Nephron progenitor cell (in vitro differentiated cells): ENCODE measurements around the gene PHKB.
"Not testable (repeated sequence)": the region's sequence is repeated elsewhere in the genome, so short reads cannot be mapped to it uniquely, and the experiment has no call there.

Source experiments
- DNase-seq: peaks from one replicate; pipeline ENCODE4 v3.0.0; 2021
- H3K27ac Mint-ChIP-seq: 2 replicates; pipeline ENCODE4 v1.8.0; 2021; ENCODE audit warnings: mild to moderate bottlenecking, moderate library complexity, mixed read lengths
- H3K27me3 Mint-ChIP-seq: 2 replicates; pipeline ENCODE4 v1.8.0; 2021; ENCODE audit warnings: mild to moderate bottlenecking, low read depth, mixed read lengths; ENCODE audit not compliant: poor library complexity
- H3K36me3 Mint-ChIP-seq: 2 replicates; pipeline ENCODE4 v1.8.0; 2021; ENCODE audit warnings: low read depth, mixed read lengths
- H3K4me1 Mint-ChIP-seq: 2 replicates; pipeline ENCODE4 v1.8.0; 2021; ENCODE audit warnings: mixed read lengths
- H3K4me3 Mint-ChIP-seq: 2 replicates; pipeline ENCODE4 v1.8.0; 2021; ENCODE audit warnings: mild to moderate bottlenecking, moderate library complexity, mixed read lengths
- H3K9me3 Mint-ChIP-seq: 2 replicates; pipeline ENCODE4 v1.8.0; 2021; ENCODE audit warnings: mild to moderate bottlenecking, moderate library complexity, mixed read lengths
- TF ChIP-seq, protein P1 (sequence below): fragments of 200-600 bp; sonication (generic); IDR thresholded peaks from 2 replicates; pipeline ENCODE4 v1.5.0; 2021; ENCODE audit warnings: antibody characterized with exemption

Gene PHKB

DNA sequence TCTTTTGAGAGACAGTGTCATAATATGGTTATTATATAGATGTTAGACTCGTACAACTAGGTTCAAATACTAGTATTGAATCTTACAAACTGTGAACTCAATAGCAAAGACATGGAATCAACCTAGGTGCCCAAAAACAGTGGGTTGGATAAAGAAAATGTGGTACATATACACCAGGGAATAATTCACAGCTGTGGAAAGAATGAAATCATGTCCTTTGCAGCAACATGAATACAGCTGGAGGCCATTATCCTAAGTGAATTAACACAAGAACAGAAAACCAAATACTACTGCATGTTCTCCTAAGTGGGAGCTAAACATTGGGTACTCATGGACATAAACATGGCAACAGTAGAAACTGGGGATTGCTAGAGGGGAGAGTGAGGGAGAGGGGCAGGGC is 8.1 kb downstream of the PHKB start:
- Mint-ChIP-seq H3K9me3 (no peaks in the 10 kb centered on the region), H3K4me3 (no peak overlapping the region), H3K27me3 (no peaks in the 10 kb centered on the region), H3K36me3 (peaks cover 9% of the 10 kb centered on the region), H3K27ac (no peak overlapping the region), H3K4me1 (no peaks in the 10 kb centered on the region)
- TF ChIP-seq, protein P1, sequence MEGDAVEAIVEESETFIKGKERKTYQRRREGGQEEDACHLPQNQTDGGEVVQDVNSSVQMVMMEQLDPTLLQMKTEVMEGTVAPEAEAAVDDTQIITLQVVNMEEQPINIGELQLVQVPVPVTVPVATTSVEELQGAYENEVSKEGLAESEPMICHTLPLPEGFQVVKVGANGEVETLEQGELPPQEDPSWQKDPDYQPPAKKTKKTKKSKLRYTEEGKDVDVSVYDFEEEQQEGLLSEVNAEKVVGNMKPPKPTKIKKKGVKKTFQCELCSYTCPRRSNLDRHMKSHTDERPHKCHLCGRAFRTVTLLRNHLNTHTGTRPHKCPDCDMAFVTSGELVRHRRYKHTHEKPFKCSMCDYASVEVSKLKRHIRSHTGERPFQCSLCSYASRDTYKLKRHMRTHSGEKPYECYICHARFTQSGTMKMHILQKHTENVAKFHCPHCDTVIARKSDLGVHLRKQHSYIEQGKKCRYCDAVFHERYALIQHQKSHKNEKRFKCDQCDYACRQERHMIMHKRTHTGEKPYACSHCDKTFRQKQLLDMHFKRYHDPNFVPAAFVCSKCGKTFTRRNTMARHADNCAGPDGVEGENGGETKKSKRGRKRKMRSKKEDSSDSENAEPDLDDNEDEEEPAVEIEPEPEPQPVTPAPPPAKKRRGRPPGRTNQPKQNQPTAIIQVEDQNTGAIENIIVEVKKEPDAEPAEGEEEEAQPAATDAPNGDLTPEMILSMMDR, result no peak
- DNase-seq, result no peak

DNA sequence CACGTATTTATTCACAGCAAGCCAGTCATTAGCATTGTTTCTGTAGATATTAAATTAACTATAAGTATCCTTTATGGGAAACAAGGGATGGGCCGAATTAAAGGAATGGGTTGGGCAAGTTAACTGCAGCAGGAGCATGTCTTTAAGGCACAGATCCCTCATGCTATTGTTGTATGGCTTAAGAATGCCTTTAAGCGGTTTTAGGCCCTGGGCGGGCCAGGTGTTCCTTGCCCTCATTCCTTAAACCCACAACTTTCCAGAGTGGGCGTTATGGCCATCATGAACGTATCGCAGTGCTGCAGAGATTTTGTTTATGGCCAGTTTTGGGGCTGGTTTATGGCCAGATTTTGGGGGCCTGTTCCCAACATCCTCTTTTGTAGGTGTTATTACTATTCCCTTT is 9.1 kb downstream of the PHKB start:
- peaks cover 9% of the 10 kb centered on the region for H3K36me3 Mint-ChIP-seq
- TF ChIP-seq, protein P1, result no peak
- no peaks in the 10 kb centered on the region for H3K4me1 Mint-ChIP-seq
- no peak overlapping the region for H3K4me3 Mint-ChIP-seq
- DNase-seq, result no peak
- H3K9me3 Mint-ChIP-seq, result no peaks in the 10 kb centered on the region
- no peak overlapping the region for H3K27ac Mint-ChIP-seq
- no peaks in the 10 kb centered on the region for H3K27me3 Mint-ChIP-seq

DNA sequence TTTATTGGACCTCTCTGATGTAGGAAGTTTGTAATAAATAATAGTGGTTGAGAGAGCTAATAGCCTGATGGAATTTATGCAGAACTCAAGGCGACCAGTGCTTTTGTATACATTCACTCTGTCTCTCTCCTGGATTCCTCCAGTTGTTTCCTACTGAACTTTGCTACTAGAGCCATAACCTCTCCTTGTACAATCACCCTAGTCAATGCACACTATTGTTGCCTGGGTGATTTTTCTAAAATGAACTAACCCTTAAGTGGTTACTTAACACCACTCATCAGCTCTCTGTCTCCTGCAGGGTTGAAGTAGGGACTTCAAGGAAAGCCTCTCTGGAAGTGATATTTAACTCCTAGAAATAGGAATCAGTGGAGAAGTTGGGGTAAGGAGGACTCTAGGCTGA is 9.7 kb downstream of the PHKB start:
- TF ChIP-seq, protein P1, result no peak
- no peak for DNase-seq
- H3K27ac Mint-ChIP-seq, result no peak overlapping the region
- no peaks in the 10 kb centered on the region for H3K27me3 Mint-ChIP-seq
- no peak overlapping the region for H3K4me3 Mint-ChIP-seq
- peaks cover 9% of the 10 kb centered on the region for H3K36me3 Mint-ChIP-seq
- H3K9me3 Mint-ChIP-seq, result no peaks in the 10 kb centered on the region
- H3K4me1 Mint-ChIP-seq, result no peaks in the 10 kb centered on the region

DNA sequence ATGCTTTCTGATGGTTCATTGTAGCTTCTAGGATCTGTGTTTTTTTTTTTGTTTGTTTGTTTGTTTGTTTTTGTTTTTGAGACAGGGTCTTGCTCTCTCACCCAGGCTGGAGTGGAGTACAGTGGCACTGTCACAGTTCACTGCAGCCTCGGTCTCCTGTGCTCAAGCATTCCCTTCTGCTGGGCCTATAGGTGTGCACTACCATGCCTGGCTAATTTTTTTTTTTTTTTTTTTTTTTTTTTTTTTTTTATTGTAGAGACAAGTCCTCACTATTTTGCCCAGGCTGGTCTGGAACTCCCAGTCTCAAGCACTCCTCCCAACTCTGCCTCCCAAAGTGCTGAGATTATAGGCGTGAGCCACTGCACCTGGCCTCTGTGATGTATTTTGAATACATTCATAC is 11.9 kb downstream of the PHKB start:
- not testable (repeated sequence) for H3K27me3 Mint-ChIP-seq, H3K27ac Mint-ChIP-seq, H3K4me1 Mint-ChIP-seq, H3K36me3 Mint-ChIP-seq, H3K9me3 Mint-ChIP-seq, DNase-seq, H3K4me3 Mint-ChIP-seq

DNA sequence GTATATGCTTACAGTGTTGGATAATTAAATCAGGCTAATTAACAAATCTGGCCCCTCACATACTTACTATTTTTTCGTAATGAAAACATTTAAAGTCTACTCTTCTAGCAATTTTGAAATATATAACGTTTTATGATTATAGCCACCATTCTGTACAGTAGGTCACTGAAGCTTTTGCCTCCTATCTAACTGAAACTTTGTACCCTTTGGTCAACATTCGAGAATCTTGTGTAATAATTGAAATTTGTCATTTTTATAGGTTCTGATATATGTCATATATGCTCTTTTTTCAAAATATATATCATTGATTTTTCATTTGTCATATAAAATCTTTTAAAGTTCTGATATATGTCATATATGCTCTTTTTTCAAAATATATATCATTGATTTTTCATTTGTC is 12.7 kb downstream of the PHKB start:
- H3K4me1 Mint-ChIP-seq, result no peaks in the 10 kb centered on the region
- no peak for DNase-seq
- H3K27ac Mint-ChIP-seq, result no peak overlapping the region
- TF ChIP-seq, protein P1, result no peak
- H3K27me3 Mint-ChIP-seq, result no peaks in the 10 kb centered on the region
- no peaks in the 10 kb centered on the region for H3K9me3 Mint-ChIP-seq
- peaks cover 9% of the 10 kb centered on the region for H3K36me3 Mint-ChIP-seq
- H3K4me3 Mint-ChIP-seq, result no peak overlapping the region

DNA sequence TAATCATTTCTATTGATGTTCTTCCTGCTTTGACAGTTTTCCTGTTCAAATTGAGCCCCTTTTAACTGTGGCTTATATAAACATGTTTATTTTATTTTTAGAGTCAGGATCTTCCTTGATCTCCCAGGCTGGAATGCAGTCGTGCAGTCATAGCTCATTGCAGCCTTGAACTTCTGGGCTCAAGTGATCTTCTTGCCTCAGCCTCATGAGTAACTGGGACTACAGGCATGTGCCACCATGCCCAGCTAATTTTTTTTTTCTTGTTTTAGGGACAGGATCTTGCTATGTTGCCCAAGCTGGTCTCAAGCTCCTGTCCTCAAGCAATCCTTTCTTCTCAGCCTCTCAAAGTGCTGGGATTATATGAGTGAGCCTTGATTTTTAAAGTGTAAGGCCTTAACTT is 14.7 kb downstream of the PHKB start:
- Mint-ChIP-seq H3K27me3 (no peaks in the 10 kb centered on the region), H3K4me3 (no peak overlapping the region), H3K9me3 (no peaks in the 10 kb centered on the region), H3K36me3 (peaks cover 6% of the 10 kb centered on the region), H3K27ac (peak overlapping the region; percentile 69), H3K4me1 (no peaks in the 10 kb centered on the region)
- no peak for DNase-seq
- TF ChIP-seq, protein P1, result no peak
